Measurements from ENCODE around the gene REL. TPM values are rescaled to one million over a fixed set of nuclear protein-coding genes. Genes with fewer than 3 reads are reported as not detected.

REL gene
- total and polyA plus RNA-seq, 5 experiments from 2014 or later = 12.5 to 28.8 (median 20.0) TPM

DNA sequence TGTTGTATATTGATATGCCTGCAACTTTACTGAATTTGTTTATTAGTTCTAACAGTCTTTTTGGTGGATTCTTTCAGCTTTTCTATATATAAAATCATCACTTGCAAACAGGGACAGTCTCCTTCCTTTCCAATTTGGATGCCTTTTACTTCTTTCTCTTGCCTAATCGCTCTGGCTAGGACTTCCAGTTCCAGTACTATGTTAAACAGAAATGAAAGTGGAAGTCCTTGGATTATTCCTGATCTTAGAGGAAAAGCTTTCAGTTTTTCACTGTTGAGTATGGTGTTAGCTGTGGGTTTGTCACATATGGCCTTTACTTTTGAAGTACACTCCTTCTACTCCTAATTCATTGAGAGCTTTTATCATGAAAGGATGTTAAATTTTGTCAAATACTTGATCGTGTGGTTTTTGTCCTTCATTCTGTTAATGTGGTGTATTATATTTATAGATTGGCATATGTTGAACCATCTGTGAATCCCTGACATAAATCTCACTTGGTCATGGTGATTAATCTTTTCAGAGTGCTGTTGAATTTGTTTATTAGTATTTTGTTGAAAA lies 52.9 kb downstream of the REL start:
- H3K36me3 Mint-ChIP-seq = peaks cover 5 to 24% (median 6%) of the 10 kb centered on the region in 3 donors
- no peaks in the 10 kb centered on the region for H3K9me3 Mint-ChIP-seq
- POLR2A ChIA-PET = no interaction called here
- no peak overlapping the region for H3K4me3 Mint-ChIP-seq
- ATAC-seq (no peak), DNase-seq (no peak)
- peak overlapping the region in 3 of 10 donors; percentile 9 to 30 (median 11) for H3K27ac Mint-ChIP-seq
- peaks cover 5 to 22% (median 7%) of the 10 kb centered on the region in 4 donors for H3K4me1 Mint-ChIP-seq
- no peaks in the 10 kb centered on the region for H3K27me3 Mint-ChIP-seq

- Mint-ChIP-seq H3K27ac (peak overlapping the region in 1 of 10 donors; percentile 42), H3K27me3 (no peaks in the 10 kb centered on the region), H3K9me3 (no peaks in the 10 kb centered on the region), H3K36me3 (peaks cover 3 to 22% (median 5%) of the 10 kb centered on the region in 3 donors), H3K4me1 (peaks cover 5 to 26% (median 8%) of the 10 kb centered on the region in 4 donors), H3K4me3 (no peak overlapping the region)
- ATAC-seq (no peak), DNase-seq (no peak)
- POLR2A ChIA-PET = no interaction called here
Observed at GRCh38 chr2:60936757-60937156, 55.4 kb downstream of the REL start.

DNA sequence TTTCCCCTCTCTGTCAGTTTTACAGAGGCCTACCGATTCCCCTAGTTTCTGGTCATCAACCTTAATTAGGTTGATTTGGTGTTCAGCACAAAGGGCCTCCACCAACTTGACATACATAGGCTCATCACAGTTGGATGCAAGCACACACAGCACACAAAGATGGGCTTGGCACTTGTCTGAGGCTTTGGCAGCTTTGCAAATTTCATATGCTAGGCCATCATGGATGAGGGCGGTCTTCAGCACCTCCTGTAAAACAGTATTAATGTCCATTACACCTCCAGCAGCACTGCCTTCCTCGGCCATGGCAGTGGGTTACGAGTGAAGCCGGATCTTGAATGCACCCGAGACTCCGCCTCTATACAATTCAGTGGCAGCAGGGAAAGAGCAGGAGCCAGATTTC lies 56.9 kb downstream of the REL start:
- Mint-ChIP-seq H3K9me3 (no peaks in the 10 kb centered on the region), H3K27me3 (no peaks in the 10 kb centered on the region), H3K4me3 (no peak overlapping the region), H3K36me3 (peaks cover 5 to 14% (median 5%) of the 10 kb centered on the region in 3 donors), H3K4me1 (peaks cover 2 to 21% (median 8%) of the 10 kb centered on the region in 4 donors), H3K27ac (no peak overlapping the region)
- POLR2A ChIA-PET = no interaction called here
- DNase-seq (no peak), ATAC-seq (no peak)

DNA sequence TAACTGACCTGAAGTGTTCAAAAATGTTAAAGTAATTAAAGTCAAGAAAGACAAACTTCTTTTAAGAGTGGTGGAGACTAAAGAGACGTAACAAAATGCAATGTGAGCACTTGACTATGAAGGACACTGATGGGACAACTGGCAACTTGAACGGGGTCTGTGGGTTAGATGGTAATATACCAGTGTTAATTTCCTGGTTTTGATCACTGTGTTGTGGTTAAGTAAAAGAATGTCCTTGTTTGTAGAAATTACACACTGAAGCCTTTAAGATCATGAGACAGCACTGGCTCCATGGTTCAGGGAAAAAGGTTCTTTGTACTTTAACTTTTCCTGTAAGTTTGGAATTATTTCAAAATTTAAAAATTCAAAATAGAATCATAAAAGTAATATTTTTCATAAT lies 58.2 kb downstream of the REL start:
- ATAC-seq (no peak), DNase-seq (no peak)
- no peak overlapping the region for H3K4me3 Mint-ChIP-seq
- H3K9me3 Mint-ChIP-seq = no peaks in the 10 kb centered on the region
- no peaks in the 10 kb centered on the region for H3K27me3 Mint-ChIP-seq
- POLR2A ChIA-PET = no interaction called here
- peaks cover 5 to 21% (median 12%) of the 10 kb centered on the region in 3 donors for H3K36me3 Mint-ChIP-seq
- peaks cover 0 to 11% (median 8%) of the 10 kb centered on the region in 4 donors for H3K4me1 Mint-ChIP-seq
- peak overlapping the region in 1 of 10 donors; percentile 29 for H3K27ac Mint-ChIP-seq

- Mint-ChIP-seq H3K4me3 (no peak overlapping the region), H3K27me3 (no peaks in the 10 kb centered on the region), H3K4me1 (peaks cover 1 to 23% (median 13%) of the 10 kb centered on the region in 4 donors), H3K27ac (no peak overlapping the region), H3K9me3 (no peaks in the 10 kb centered on the region), H3K36me3 (peaks cover 0 to 28% (median 23%) of the 10 kb centered on the region in 3 donors)
- POLR2A ChIA-PET = no interaction called here
- DNase-seq = no peak
- no peak for ATAC-seq
Observed at GRCh38 chr2:60945341-60945740, 64.0 kb downstream of the REL start.

GRCh38 chr2:60947056-60947455 lies 65.7 kb downstream of the REL start:
- H3K9me3 Mint-ChIP-seq = no peaks in the 10 kb centered on the region
- peak overlapping the region in 1 of 10 donors; percentile 22 for H3K27ac Mint-ChIP-seq
- peaks cover 1 to 23% (median 13%) of the 10 kb centered on the region in 4 donors for H3K4me1 Mint-ChIP-seq

DNA sequence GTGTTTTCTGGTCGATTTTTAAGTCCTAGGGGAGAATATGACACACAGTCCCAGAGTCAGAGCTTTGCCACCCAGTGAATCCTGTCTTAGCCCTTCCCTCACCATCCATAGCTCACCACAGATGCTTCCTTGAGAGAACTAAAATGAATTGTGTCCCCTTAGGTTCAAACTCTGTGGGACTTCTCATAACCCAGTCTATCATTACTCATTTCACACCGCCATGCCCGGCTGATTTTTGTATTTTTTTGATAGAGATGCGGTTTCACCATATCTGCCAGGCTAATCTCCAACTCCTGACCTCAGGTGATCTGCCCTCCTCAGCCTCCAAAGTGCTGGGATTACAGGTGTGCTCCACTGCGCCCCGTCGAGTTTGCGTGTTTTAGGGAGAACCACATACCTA lies 66.8 kb downstream of the REL start:
- POLR2A ChIA-PET = interaction anchor here (1.2 kb wide), 1 partner anchor 16 kb away, joined by 3 read pairs; no protein-coding TSS in a partner anchor
- DNase-seq (no peak), ATAC-seq (no peak)
- H3K4me1 Mint-ChIP-seq = peaks cover 1 to 23% (median 13%) of the 10 kb centered on the region in 4 donors
- no peak overlapping the region for H3K4me3 Mint-ChIP-seq
- H3K27ac Mint-ChIP-seq = peak overlapping the region in 3 of 10 donors; percentile 10 to 31 (median 16)
- H3K27me3 Mint-ChIP-seq = no peaks in the 10 kb centered on the region
- peaks cover 0 to 29% (median 24%) of the 10 kb centered on the region in 3 donors for H3K36me3 Mint-ChIP-seq
- H3K9me3 Mint-ChIP-seq = no peaks in the 10 kb centered on the region

More at GRCh38 chr2:60947056-60947455, 65.7 kb downstream of the REL start:
- POLR2A ChIA-PET = interaction anchor here (0.7 to 1.2 kb wide), 2 partner anchors 17 to 759 kb away, joined by 3 to 4 read pairs; no protein-coding TSS in a partner anchor
- H3K27me3 Mint-ChIP-seq = no peaks in the 10 kb centered on the region
- no peak overlapping the region for H3K4me3 Mint-ChIP-seq
- peaks cover 0 to 28% (median 23%) of the 10 kb centered on the region in 3 donors for H3K36me3 Mint-ChIP-seq
- DNase-seq (no peak), ATAC-seq (no peak)

GRCh38 chr2:60948926-60949579 lies 67.7 kb downstream of the REL start:
- ATAC-seq (peak; percentile 59 to 76), DNase-seq (no peak)
- POLR2A ChIA-PET = no interaction called here
- no peaks in the 10 kb centered on the region for H3K9me3 Mint-ChIP-seq
- H3K27ac Mint-ChIP-seq = peak overlapping the region in 6 of 10 donors; percentile 4 to 64 (median 52)
- peaks cover 7 to 33% (median 30%) of the 10 kb centered on the region in 3 donors for H3K36me3 Mint-ChIP-seq
- H3K27me3 Mint-ChIP-seq = no peaks in the 10 kb centered on the region
- H3K4me1 Mint-ChIP-seq = peaks cover 1 to 28% (median 13%) of the 10 kb centered on the region in 4 donors
- H3K4me3 Mint-ChIP-seq = peak overlapping the region in 1 of 10 donors; percentile 37

- Mint-ChIP-seq H3K27ac (peak overlapping the region in 1 of 10 donors; percentile 4), H3K36me3 (peaks cover 10 to 29% (median 23%) of the 10 kb centered on the region in 3 donors), H3K27me3 (no peaks in the 10 kb centered on the region), H3K4me1 (peaks cover 2 to 26% (median 7%) of the 10 kb centered on the region in 4 donors), H3K4me3 (no peak overlapping the region), H3K9me3 (no peaks in the 10 kb centered on the region)
- no peak for ATAC-seq
- POLR2A ChIA-PET = no interaction called here
- DNase-seq = peak in 1 of 10 donors; percentile 27
Observed at GRCh38 chr2:60954139-60954538, 72.8 kb downstream of the REL start.

- DNase-seq = no peak
- Mint-ChIP-seq H3K27ac (peak overlapping the region in 3 of 10 donors; percentile 21 to 35 (median 24)), H3K9me3 (no peaks in the 10 kb centered on the region), H3K27me3 (no peaks in the 10 kb centered on the region), H3K4me1 (peaks cover 0 to 17% (median under 1%) of the 10 kb centered on the region in 4 donors), H3K36me3 (peaks cover 10 to 40% (median 28%) of the 10 kb centered on the region in 3 donors), H3K4me3 (no peak overlapping the region)
- POLR2A ChIA-PET = no interaction called here
- no peak for ATAC-seq
Observed at GRCh38 chr2:60957224-60957623, 75.8 kb downstream of the REL start.

GRCh38 chr2:60957643-60958042 lies 76.3 kb downstream of the REL start:
- H3K4me1 Mint-ChIP-seq = peaks cover 0 to 17% (median under 1%) of the 10 kb centered on the region in 4 donors
- ATAC-seq = no peak
- no peak overlapping the region for H3K4me3 Mint-ChIP-seq
- H3K36me3 Mint-ChIP-seq = peaks cover 10 to 40% (median 28%) of the 10 kb centered on the region in 3 donors
- H3K27ac Mint-ChIP-seq = no peak overlapping the region
- H3K9me3 Mint-ChIP-seq = no peaks in the 10 kb centered on the region
- no peaks in the 10 kb centered on the region for H3K27me3 Mint-ChIP-seq
- DNase-seq = no peak
- POLR2A ChIA-PET = no interaction called here

DNA sequence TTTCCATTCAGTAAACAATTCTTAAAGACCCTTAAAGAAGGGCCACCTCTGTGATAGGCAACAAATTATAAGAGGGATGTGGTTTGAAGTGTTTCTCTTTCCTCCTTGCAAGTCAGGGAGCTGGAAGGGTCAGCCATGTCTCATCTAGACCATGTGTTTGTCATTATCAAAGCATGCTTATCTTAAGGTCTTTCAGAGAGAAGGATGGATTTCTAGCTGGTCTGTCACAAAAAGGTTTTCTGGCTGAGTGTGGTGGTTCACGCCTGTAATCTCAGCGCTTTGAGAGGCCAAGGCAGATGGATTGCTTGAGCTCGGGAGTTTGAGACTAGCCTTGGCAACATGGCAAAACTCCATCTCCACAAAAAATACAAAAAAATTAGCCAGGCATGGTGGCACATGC lies 77.0 kb downstream of the REL start:
- H3K4me1 Mint-ChIP-seq = peaks cover 0 to 24% (median 4%) of the 10 kb centered on the region in 4 donors
- no peaks in the 10 kb centered on the region for H3K27me3 Mint-ChIP-seq
- H3K36me3 Mint-ChIP-seq = peaks cover 10 to 36% (median 22%) of the 10 kb centered on the region in 3 donors
- ATAC-seq = no peak
- H3K27ac Mint-ChIP-seq = no peak overlapping the region
- POLR2A ChIA-PET = no interaction called here
- no peaks in the 10 kb centered on the region for H3K9me3 Mint-ChIP-seq
- H3K4me3 Mint-ChIP-seq = no peak overlapping the region
- no peak for DNase-seq

DNA sequence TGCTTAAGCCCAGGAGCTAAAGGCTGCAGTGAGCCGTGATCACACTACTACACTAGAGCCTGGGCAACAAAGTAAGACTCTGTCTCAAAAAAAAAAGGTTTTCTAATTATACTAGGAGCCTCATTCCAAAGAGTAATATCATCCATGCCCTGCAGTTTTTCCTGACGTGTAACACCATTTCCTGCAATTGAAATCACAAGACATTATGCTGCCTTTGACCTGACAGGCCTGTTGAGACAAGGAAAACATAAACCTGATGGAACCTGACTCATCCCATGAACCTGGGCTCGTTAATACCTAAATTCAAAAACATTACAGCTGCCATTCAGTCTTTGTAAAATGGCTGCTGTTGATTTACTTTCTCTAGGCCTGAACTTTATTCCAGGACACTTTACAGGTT lies 77.4 kb downstream of the REL start:
- DNase-seq (no peak), ATAC-seq (no peak)
- H3K9me3 Mint-ChIP-seq = no peaks in the 10 kb centered on the region
- H3K27me3 Mint-ChIP-seq = no peaks in the 10 kb centered on the region
- no peak overlapping the region for H3K27ac Mint-ChIP-seq
- H3K4me3 Mint-ChIP-seq = no peak overlapping the region
- POLR2A ChIA-PET = no interaction called here
- H3K4me1 Mint-ChIP-seq = peaks cover under 1 to 26% (median 5%) of the 10 kb centered on the region in 4 donors
- peaks cover 5 to 31% (median 18%) of the 10 kb centered on the region in 3 donors for H3K36me3 Mint-ChIP-seq

All from naive thymus-derived CD8-positive, alpha-beta T cell (primary cell).